GM23248 (cell line): Measurements from ENCODE around the gene AHCY.

ENCODE experiments used
- EZH2 ChIP-seq: fragments of 200-600 bp; sonication (generic); IDR thresholded peaks from 2 replicates; pipeline ENCODE4 v1.6.1; 2018; ENCODE audit warnings: antibody characterized with exemption, mild to moderate bottlenecking; ENCODE audit not compliant: insufficient read depth, poor library complexity, severe bottlenecking
- EZH2phosphoT487 ChIP-seq: fragments of 200-600 bp; sonication (generic); IDR thresholded peaks from 2 replicates; pipeline ENCODE4 v1.6.1; 2018; ENCODE audit warnings: antibody characterized with exemption, moderate library complexity, mild to moderate bottlenecking, low read depth; ENCODE audit not compliant: insufficient read depth

DNA sequence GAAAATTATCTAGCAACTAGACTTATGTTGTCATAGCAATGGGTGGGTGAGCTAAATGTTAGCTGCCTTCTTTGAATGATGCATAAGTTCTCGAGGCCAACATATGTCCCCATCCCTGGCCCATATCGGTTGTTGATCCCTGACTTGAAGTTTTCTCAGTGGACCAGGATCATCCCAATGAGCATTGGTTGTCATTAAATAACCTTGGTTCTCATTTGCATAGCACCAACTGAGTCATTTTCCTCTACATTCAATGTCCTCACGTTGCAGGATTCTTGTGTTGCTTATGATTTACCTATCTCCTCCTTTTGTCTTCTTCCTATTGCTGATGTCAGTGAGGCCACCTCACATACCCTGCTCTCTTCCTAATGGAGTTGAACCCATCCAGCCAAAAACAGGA is 12.1 kb upstream of the AHCY start:
- TF ChIP-seq EZH2phosphoT487 (no peak), EZH2 (no peak)
